ENCODE results near the gene FGF19.

The FGF19 gene

GRCh38 chr11:69650081-69650831 is 53.6 kb downstream of the FGF19 start:
- Histone ChIP-seq H3K14ac (ENCODE audit: low read length) (no peak overlapping the region), H3K4me3 (ENCODE audit: low read length in 2 of 2) (no peak overlapping the region), H3K36me3 (replicated peaks in 1 of 2; ENCODE audit: control insufficient read depth in 2 of 2, insufficient read depth in 2 of 2, low read length in 2 of 2) (peaks cover 33 to 42% of the 10 kb centered on the region in 2 donors), H2BK120ac (ENCODE audit: low read depth, low read length) (no peak overlapping the region), H3K9ac (ENCODE audit: low read depth, low read length, poor library complexity) (no peak overlapping the region), H3K4ac (ENCODE audit: low read length) (no peak overlapping the region), H4K91ac (ENCODE audit: low read depth, low read length, poor library complexity) (no peak overlapping the region), H2BK12ac (ENCODE audit: low read length) (peak overlapping the region; percentile 30), H3K4me2 (ENCODE audit: insufficient read depth, low read length, poor library complexity, severe bottlenecking) (no peak overlapping the region), H2AK5ac (ENCODE audit: low read depth, low read length) (no peak overlapping the region), H4K8ac (ENCODE audit: low read depth, low read length) (no peak overlapping the region), H3K9me3 (replicated peaks in 1 of 2; ENCODE audit: control insufficient read depth in 2 of 2, insufficient read depth in 1 of 2, low read depth in 1 of 2, low read length in 2 of 2) (no peaks in the 10 kb centered on the region), H3K79me1 (ENCODE audit: low read depth, low read length) (peaks cover 14% of the 10 kb centered on the region), H3K4me1 (ENCODE audit: control insufficient read depth in 2 of 2, insufficient read depth in 1 of 2, low read depth in 1 of 2, low read length in 2 of 2) (peaks cover 6 to 18% of the 10 kb centered on the region in 2 donors), H2BK15ac (ENCODE audit: low read length) (no peak overlapping the region), H3K23ac (ENCODE audit: low read depth, low read length, poor library complexity) (peak overlapping the region; percentile 9), H2BK5ac (ENCODE audit: low read length) (no peak overlapping the region), H2AFZ (ENCODE audit: low read length) (no peak overlapping the region), H3K27ac (replicated peaks; ENCODE audit: low read length) (no peak overlapping the region), H3K27me3 (ENCODE audit: control insufficient read depth in 3 of 3, insufficient read depth in 3 of 3, low read depth in 1 of 3, low read length in 3 of 3) (no peaks in the 10 kb centered on the region), H3K18ac (ENCODE audit: low read length) (peak overlapping the region; percentile 13)
- WGBS, 2 donors (ENCODE audit: extremely low coverage in 2 of 2, insufficient read length in 2 of 2, insufficient replicate concordance in 1 of 2) = no CpG with 5 or more reads among the region's 24 CpGs
- no peak for DNase-seq (ENCODE audit: low spot score)

- Histone ChIP-seq H2BK12ac (ENCODE audit: low read length) (no peak overlapping the region), H2BK5ac (ENCODE audit: low read length) (no peak overlapping the region), H2BK15ac (ENCODE audit: low read length) (no peak overlapping the region), H3K36me3 (replicated peaks in 1 of 2; ENCODE audit: control insufficient read depth in 2 of 2, insufficient read depth in 2 of 2, low read length in 2 of 2) (peaks cover 40 to 44% of the 10 kb centered on the region in 2 donors), H3K27me3 (ENCODE audit: control insufficient read depth in 3 of 3, insufficient read depth in 3 of 3, low read depth in 1 of 3, low read length in 3 of 3) (no peaks in the 10 kb centered on the region), H3K9ac (ENCODE audit: low read depth, low read length, poor library complexity) (no peak overlapping the region), H3K23ac (ENCODE audit: low read depth, low read length, poor library complexity) (no peak overlapping the region), H3K4me3 (ENCODE audit: low read length in 2 of 2) (no peak overlapping the region), H3K4me1 (ENCODE audit: control insufficient read depth in 2 of 2, insufficient read depth in 1 of 2, low read depth in 1 of 2, low read length in 2 of 2) (peaks cover 6 to 20% of the 10 kb centered on the region in 2 donors), H3K4me2 (ENCODE audit: insufficient read depth, low read length, poor library complexity, severe bottlenecking) (no peak overlapping the region), H2AFZ (ENCODE audit: low read length) (no peak overlapping the region), H3K18ac (ENCODE audit: low read length) (no peak overlapping the region), H3K27ac (replicated peaks; ENCODE audit: low read length) (no peak overlapping the region), H3K14ac (ENCODE audit: low read length) (no peak overlapping the region), H2BK120ac (ENCODE audit: low read depth, low read length) (no peak overlapping the region), H3K79me1 (ENCODE audit: low read depth, low read length) (peaks cover 19% of the 10 kb centered on the region), H3K9me3 (replicated peaks in 1 of 2; ENCODE audit: control insufficient read depth in 2 of 2, insufficient read depth in 1 of 2, low read depth in 1 of 2, low read length in 2 of 2) (no peaks in the 10 kb centered on the region), H3K4ac (ENCODE audit: low read length) (no peak overlapping the region), H2AK5ac (ENCODE audit: low read depth, low read length) (no peak overlapping the region), H4K8ac (ENCODE audit: low read depth, low read length) (no peak overlapping the region), H4K91ac (ENCODE audit: low read depth, low read length, poor library complexity) (no peak overlapping the region)
- no CpG with 5 or more reads among the region's 10 CpGs for WGBS, 2 donors (ENCODE audit: extremely low coverage in 2 of 2, insufficient read length in 2 of 2, insufficient replicate concordance in 1 of 2)
- DNase-seq (ENCODE audit: low spot score) = no peak
Measured at GRCh38 chr11:69649576-69649900, 54.3 kb downstream of the FGF19 start.

GRCh38 chr11:69648679-69649575 is 54.9 kb downstream of the FGF19 start:
- Histone ChIP-seq H3K23ac (ENCODE audit: low read depth, low read length, poor library complexity) (no peak overlapping the region), H3K4me3 (ENCODE audit: low read length in 2 of 2) (no peak overlapping the region), H3K27ac (replicated peaks; ENCODE audit: low read length) (no peak overlapping the region)

More at GRCh38 chr11:69648679-69649575, 54.9 kb downstream of the FGF19 start:
- Histone ChIP-seq H3K79me1 (ENCODE audit: low read depth, low read length) (peaks cover 25% of the 10 kb centered on the region), H2AFZ (ENCODE audit: low read length) (no peak overlapping the region), H2BK120ac (ENCODE audit: low read depth, low read length) (no peak overlapping the region), H4K8ac (ENCODE audit: low read depth, low read length) (no peak overlapping the region), H3K14ac (ENCODE audit: low read length) (no peak overlapping the region), H2AK5ac (ENCODE audit: low read depth, low read length) (no peak overlapping the region), H3K9ac (ENCODE audit: low read depth, low read length, poor library complexity) (no peak overlapping the region), H2BK15ac (ENCODE audit: low read length) (no peak overlapping the region), H3K18ac (ENCODE audit: low read length) (no peak overlapping the region), H4K91ac (ENCODE audit: low read depth, low read length, poor library complexity) (no peak overlapping the region), H2BK5ac (ENCODE audit: low read length) (no peak overlapping the region), H3K27me3 (ENCODE audit: control insufficient read depth in 3 of 3, insufficient read depth in 3 of 3, low read depth in 1 of 3, low read length in 3 of 3) (no peaks in the 10 kb centered on the region), H3K4me2 (ENCODE audit: insufficient read depth, low read length, poor library complexity, severe bottlenecking) (no peak overlapping the region), H3K4me1 (ENCODE audit: control insufficient read depth in 2 of 2, insufficient read depth in 1 of 2, low read depth in 1 of 2, low read length in 2 of 2) (peaks cover 6 to 22% of the 10 kb centered on the region in 2 donors), H2BK12ac (ENCODE audit: low read length) (no peak overlapping the region), H3K36me3 (replicated peaks in 1 of 2; ENCODE audit: control insufficient read depth in 2 of 2, insufficient read depth in 2 of 2, low read length in 2 of 2) (peaks cover 45 to 47% of the 10 kb centered on the region in 2 donors), H3K9me3 (replicated peaks in 1 of 2; ENCODE audit: control insufficient read depth in 2 of 2, insufficient read depth in 1 of 2, low read depth in 1 of 2, low read length in 2 of 2) (no peaks in the 10 kb centered on the region), H3K4ac (ENCODE audit: low read length) (no peak overlapping the region)
- WGBS, 2 donors (ENCODE audit: extremely low coverage in 2 of 2, insufficient read length in 2 of 2, insufficient replicate concordance in 1 of 2) = no CpG with 5 or more reads among the region's 37 CpGs
- no peak for DNase-seq (ENCODE audit: low spot score)

Data from neuronal stem cell (in vitro differentiated cells).